Mononuclear cell (primary cell): ENCODE measurements around the gene AK6. TPM values are rescaled to one million over a fixed set of nuclear protein-coding genes. Genes with fewer than 3 reads are reported as not detected.

Source experiments
- H3K27me3 ChIP-seq: 2 replicates; pipeline ENCODE4 v1.6.0; 2011; ENCODE audit warnings: low read length, control low read depth; ENCODE audit not compliant: insufficient read depth
- H3K4me1 ChIP-seq: 2 replicates; pipeline ENCODE4 v1.5.1; 2011; ENCODE audit warnings: mild to moderate bottlenecking, low read length, control low read depth; ENCODE audit not compliant: insufficient read depth
- H3K4me3 ChIP-seq: 2 replicates; pipeline ENCODE4 v1.5.1; 2011; ENCODE audit warnings: mild to moderate bottlenecking, low read length, moderate library complexity
- H3K9me3 ChIP-seq: 2 replicates; pipeline ENCODE4 v1.5.1; 2011; ENCODE audit warnings: low read depth, mild to moderate bottlenecking, control low read depth, low read length
- total RNA-seq: library from RNA; depleted of rRNA; stranded (reverse); fragments of >200 nt; gene quantifications from one replicate; pipeline ENCODE4 v1.2.3, GENCODE V29; 2012

The AK6 gene
- total RNA-seq, 1 donor, result 19.0 TPM

DNA sequence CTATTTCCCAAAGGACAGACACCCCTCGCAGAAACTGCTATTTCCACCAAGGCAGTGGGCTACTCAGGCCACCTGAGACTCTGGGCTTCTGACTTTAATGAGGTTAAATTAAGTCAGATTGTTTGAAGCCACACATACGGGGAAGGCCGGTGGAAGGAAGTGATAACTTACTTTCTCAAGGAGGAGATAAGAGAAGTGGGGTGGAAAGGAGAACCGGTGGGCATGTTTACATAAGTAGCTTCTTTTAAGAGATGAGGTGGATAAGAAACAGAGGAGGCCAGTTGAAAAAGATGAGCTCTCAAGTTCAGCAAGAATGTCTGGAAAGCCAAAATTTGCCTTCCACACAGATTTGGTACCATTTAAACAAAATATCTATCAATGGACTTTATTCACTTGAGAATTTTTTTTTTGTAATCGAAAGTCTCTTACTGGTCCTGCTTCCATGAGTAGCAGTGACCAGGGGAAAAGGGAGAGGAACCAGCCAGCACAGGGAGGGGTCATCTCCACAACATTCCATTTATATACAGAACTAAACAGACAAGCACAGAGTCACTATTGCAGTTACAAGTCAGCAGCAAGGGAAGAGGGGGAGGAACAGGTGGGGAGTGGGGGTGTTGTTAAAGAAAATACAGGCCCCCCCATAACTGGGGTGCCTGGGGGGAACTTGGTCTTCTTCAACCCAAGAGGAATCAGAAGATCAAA is 56.7 kb downstream of the AK6 start:
- Histone ChIP-seq H3K4me3 (no peak overlapping the region), H3K27me3 (no peaks in the 10 kb centered on the region), H3K4me1 (peaks cover 13% of the 10 kb centered on the region), H3K9me3 (no peaks in the 10 kb centered on the region)

DNA sequence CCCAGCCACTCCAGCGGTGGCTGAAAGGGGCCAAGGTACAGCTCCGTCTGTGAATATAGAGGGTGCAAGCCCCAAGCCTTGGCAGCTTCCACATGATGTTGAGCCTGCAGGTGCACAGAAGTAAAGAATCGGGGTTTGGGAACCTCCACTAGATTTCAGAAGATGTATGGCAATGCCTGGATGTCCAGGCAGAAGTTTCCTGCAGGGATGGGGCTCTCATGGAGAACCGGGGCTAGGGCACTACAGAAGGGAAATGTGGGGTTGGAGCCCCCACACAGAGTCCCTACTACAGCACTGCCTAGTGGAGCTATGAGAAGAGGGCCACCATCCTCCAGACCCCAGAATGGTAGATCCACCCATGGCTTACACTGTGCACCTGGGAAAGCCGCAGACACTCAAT is 59.9 kb downstream of the AK6 start:
- no peaks in the 10 kb centered on the region for H3K9me3 ChIP-seq
- H3K4me3 ChIP-seq, result no peak overlapping the region
- peaks cover 9% of the 10 kb centered on the region for H3K4me1 ChIP-seq
- no peaks in the 10 kb centered on the region for H3K27me3 ChIP-seq

DNA sequence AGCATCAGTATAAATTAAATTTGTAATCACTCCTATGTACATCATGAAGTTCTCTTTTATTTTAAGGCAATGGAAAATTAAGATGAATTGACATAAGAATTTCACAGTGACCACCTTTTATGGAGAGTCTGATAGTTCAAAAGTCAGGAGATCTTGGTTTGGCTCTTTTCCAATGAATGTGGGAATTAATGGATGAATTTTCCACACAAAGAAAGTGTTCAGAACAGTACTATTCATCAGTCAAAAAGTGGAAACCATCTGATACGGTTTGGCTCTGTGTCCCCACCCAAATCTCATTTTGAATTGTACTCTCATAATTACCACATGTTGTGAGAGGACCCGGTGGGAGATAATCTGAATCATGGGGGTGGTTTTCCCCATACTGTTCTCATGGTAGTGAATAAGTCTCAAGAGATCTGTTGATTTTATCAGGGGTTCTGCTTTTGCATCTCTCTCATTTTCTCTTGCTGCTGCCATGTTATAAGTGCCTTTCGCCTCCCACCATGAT is 61.2 kb downstream of the AK6 start:
- H3K9me3 ChIP-seq, result no peaks in the 10 kb centered on the region
- H3K4me1 ChIP-seq, result peaks cover 8% of the 10 kb centered on the region
- no peaks in the 10 kb centered on the region for H3K27me3 ChIP-seq
- no peak overlapping the region for H3K4me3 ChIP-seq

DNA sequence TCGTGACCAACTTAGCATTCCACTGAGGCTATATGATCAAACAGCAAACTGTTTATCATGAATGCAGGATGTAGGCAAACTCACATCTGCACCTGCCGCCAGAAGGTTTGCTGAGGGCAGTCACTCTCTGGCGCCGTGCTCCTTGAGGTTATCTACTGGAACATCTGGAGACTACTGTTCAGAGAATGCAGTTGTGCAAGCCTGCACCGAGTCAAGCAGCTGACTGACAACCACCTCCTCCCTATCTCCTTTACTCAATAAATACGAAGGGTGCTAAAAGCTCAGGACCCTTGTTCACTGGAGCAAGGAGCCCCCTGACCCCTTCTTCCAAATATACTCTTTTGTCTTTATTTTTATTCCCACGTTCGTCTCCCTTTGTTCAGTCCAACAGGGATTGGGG is 63.8 kb downstream of the AK6 start:
- Histone ChIP-seq H3K4me3 (no peak overlapping the region), H3K4me1 (no peaks in the 10 kb centered on the region), H3K9me3 (no peaks in the 10 kb centered on the region), H3K27me3 (no peaks in the 10 kb centered on the region)

Other genes starting within 250 kb of the AK6 start
- 5.6 TPM for gene CCNB1, start 202.4 kb downstream of the AK6 start, total RNA-seq
- 6.1 TPM for gene CENPH, start 179.9 kb downstream of the AK6 start, total RNA-seq
- 40.0 TPM for gene CDK7, start 134.6 kb downstream of the AK6 start, total RNA-seq
- 4.6 TPM for gene CCDC125, start 36.7 kb downstream of the AK6 start, total RNA-seq
- gene TAF9, start within 50 bp of the AK6 start, total RNA-seq, result 63.2 TPM
- gene RAD17, start 298 bp upstream of the AK6 start, total RNA-seq, result 14.3 TPM
- 0.10 TPM for gene MARVELD2, start 45.6 kb upstream of the AK6 start, total RNA-seq
- 0.10 TPM for gene OCLN, start 123.3 kb upstream of the AK6 start, total RNA-seq
- 15.3 TPM for gene GTF2H2C, start 190.7 kb upstream of the AK6 start, total RNA-seq